Psoas muscle (tissue), 8 donors: ENCODE measurements around the gene STRIP2. TPM values are rescaled to one million over a fixed set of nuclear protein-coding genes. Genes with fewer than 3 reads are reported as not detected.

Source experiments
- ATAC-seq, 4 donors: fragments of 200-7000 bp; cut with Tn5 transposase; one replicate each; pipeline ENCODE4 v1.9.1; 2020; ENCODE audit warnings: moderate library complexity in 3 of 4, mild to moderate bottlenecking in 2 of 4
- DNase-seq, 2 donors: peaks; one replicate each; pipeline ENCODE4 v3.0.0-alpha.2; 2020
- H3K27ac ChIP-seq: fragments of 200-600 bp; one replicate; pipeline ENCODE4 v1.8.0; 2022
- H3K27me3 ChIP-seq, 3 donors: fragments of 200-600 bp in 1 of 3; one replicate each; pipeline versions ENCODE4 v1.6.1 to v1.8.0; 2013 to 2022; ENCODE audit warnings: low read length in 2 of 3, mild to moderate bottlenecking in 2 of 3, moderate library complexity in 1 of 3; ENCODE audit not compliant: insufficient read depth in 3 of 3
- H3K36me3 ChIP-seq, 2 donors: fragments of 200-600 bp in 1 of 2; one replicate each; pipeline versions ENCODE4 v1.6.1 to v1.8.0; 2013 to 2022; ENCODE audit warnings: low read depth in 1 of 2, mild to moderate bottlenecking in 1 of 2, moderate library complexity in 1 of 2; ENCODE audit not compliant: insufficient read depth in 1 of 2
- H3K4me1 ChIP-seq: fragments of 200-600 bp; one replicate; pipeline ENCODE4 v1.8.0; 2022
- H3K4me3 ChIP-seq: fragments of 200-600 bp; one replicate; pipeline ENCODE4 v1.8.0; 2022; ENCODE audit warnings: mild to moderate bottlenecking
- H3K9me3 ChIP-seq: fragments of 200-600 bp; one replicate; pipeline ENCODE4 v1.8.0; 2022
- WGBS, 3 donors: extraction: QIAGEN DNeasy Blood & Tissue Kit; methylation state at CpG; one replicate each; pipeline versions ENCODE4 v1.1.6 to v1.1.7; 2013; 5-methylcytosine and 5-hydroxymethylcytosine counted together
- intact Hi-C, 2 donors: fragments of 100-400 bp; cut with DNase I; formaldehyde crosslinking; loops; one replicate each; pipeline versions ENCODE4 v1.11.0 to v1.14.2; 2022
- polyA plus RNA-seq, 3 donors: library from polyadenylated mRNA; stranded (reverse); fragments of 200-250 nt; gene quantifications; one replicate each; pipeline ENCODE4 v1.2.3, GENCODE V29; 2013
- total RNA-seq, 4 donors: library from RNA; stranded (reverse); fragmentation: NEBNext Ultra II Directional in 2 of 4; extraction: Animal tissue kit (Norgen Biotek cat#: 25700) in 2 of 4; gene quantifications; one replicate each; pipeline versions ENCODE4 v1.2.1 to v1.2.4, GENCODE V29; 2021 to 2023
- TF ChIP-seq, protein P1 (sequence below): fragments of 200-600 bp; IDR thresholded peaks from one replicate; pipeline ENCODE4 v1.8.0; 2022; ENCODE audit warnings: antibody characterized with exemption
- donor health status: healthy with polysubstance abuse.
- donor health status: DM: no; HTN: no; CAD: no; lungs with moderate emphysema.
- donor health status: Bipolar disorder and iron deficiency.
- donor health status: healthy.
- donor health status: DM: yes; HTN: yes; CAD: no.
- donor health status: DM: no; HTN: no; CAD: no.
- donor health status: DM: no; HTN: no; CAD: no.
- donor health status: DM: yes; HTN: yes; CAD: no.

STRIP2 gene
- total and polyA plus RNA-seq, 7 donors, result 14.5 to 94.4 (median 46.6) TPM

- peak overlapping the region; percentile 92 for H3K27ac ChIP-seq
- TF ChIP-seq, protein P1, sequence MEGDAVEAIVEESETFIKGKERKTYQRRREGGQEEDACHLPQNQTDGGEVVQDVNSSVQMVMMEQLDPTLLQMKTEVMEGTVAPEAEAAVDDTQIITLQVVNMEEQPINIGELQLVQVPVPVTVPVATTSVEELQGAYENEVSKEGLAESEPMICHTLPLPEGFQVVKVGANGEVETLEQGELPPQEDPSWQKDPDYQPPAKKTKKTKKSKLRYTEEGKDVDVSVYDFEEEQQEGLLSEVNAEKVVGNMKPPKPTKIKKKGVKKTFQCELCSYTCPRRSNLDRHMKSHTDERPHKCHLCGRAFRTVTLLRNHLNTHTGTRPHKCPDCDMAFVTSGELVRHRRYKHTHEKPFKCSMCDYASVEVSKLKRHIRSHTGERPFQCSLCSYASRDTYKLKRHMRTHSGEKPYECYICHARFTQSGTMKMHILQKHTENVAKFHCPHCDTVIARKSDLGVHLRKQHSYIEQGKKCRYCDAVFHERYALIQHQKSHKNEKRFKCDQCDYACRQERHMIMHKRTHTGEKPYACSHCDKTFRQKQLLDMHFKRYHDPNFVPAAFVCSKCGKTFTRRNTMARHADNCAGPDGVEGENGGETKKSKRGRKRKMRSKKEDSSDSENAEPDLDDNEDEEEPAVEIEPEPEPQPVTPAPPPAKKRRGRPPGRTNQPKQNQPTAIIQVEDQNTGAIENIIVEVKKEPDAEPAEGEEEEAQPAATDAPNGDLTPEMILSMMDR, result no peak
- H3K4me3 ChIP-seq, result peak overlapping the region; percentile 26
- intact Hi-C loops, result no loop called here
- ATAC-seq, result peak; percentile 86 to 92 (median 88)
- peaks cover 0 to 3% of the 10 kb centered on the region in 2 donors for H3K36me3 ChIP-seq
- peaks cover 47% of the 10 kb centered on the region for H3K4me1 ChIP-seq
- no peaks in the 10 kb centered on the region for H3K27me3 ChIP-seq
- 30 to 38% (median 30%) methylated on average over 2 of the region's 2 CpGs for WGBS, 3 donors
- DNase-seq, result no peak
- H3K9me3 ChIP-seq, result no peaks in the 10 kb centered on the region
These were observed 42.6 kb upstream of the STRIP2 start for GRCh38 chr7:129391546-129392171.

- no peak for DNase-seq
- H3K9me3 ChIP-seq, result no peaks in the 10 kb centered on the region
- H3K36me3 ChIP-seq, result peaks cover 0 to 7% of the 10 kb centered on the region in 2 donors
- 98 to 100% (median 100%) methylated on average over 2 of the region's 2 CpGs for WGBS, 3 donors
- H3K27me3 ChIP-seq, result no peaks in the 10 kb centered on the region
- peaks cover 47% of the 10 kb centered on the region for H3K4me1 ChIP-seq
- no peak overlapping the region for H3K4me3 ChIP-seq
- no peak for ATAC-seq
- H3K27ac ChIP-seq, result peak overlapping the region; percentile 92
- TF ChIP-seq, protein P1, result no peak
- intact Hi-C loops, result no loop called here
These were observed 41.0 kb upstream of the STRIP2 start for GRCh38 chr7:129393255-129393654.

DNA sequence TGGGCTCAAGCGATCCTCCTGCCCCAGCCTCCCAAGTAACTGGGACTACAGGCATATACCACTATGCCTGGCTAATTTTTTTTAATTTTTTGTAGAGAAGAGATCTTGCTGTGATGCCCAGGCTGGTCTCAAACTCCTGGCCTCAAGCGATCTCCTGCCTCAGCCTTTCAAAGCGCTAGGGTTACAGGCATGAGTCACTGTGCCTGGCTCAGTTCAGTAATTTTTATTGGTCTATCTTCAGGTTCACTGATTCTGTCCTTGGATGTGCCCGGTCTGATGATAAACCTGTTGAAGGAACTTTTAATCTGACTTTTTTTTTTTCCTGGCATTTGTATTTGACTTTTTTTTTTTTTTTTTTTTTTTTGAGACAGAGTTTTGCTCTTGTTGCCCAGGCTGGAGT, 40.1 kb upstream of the STRIP2 start:
- TF ChIP-seq, protein P1, result no peak
- peaks cover 47% of the 10 kb centered on the region for H3K4me1 ChIP-seq
- no peaks in the 10 kb centered on the region for H3K9me3 ChIP-seq
- H3K27ac ChIP-seq, result peak overlapping the region; percentile 92
- H3K27me3 ChIP-seq, result no peaks in the 10 kb centered on the region
- no peak overlapping the region for H3K4me3 ChIP-seq
- peaks cover 0 to 7% of the 10 kb centered on the region in 2 donors for H3K36me3 ChIP-seq
- DNase-seq, result no peak
- no peak for ATAC-seq
- 92 to 93% (median 93%) methylated on average over 4 of the region's 4 CpGs for WGBS, 3 donors
- intact Hi-C loops, result no loop called here

- TF ChIP-seq, protein P1, result no peak
- DNase-seq (no peak), ATAC-seq (no peak)
- intact Hi-C loops, result loop anchor here in 1 of 2 donors (5.0 kb wide), 1 partner anchor 37 kb away; the partner anchor contains the start of gene STRIP2
- WGBS, 3 donors, result 66 to 73% (median 71%) methylated on average over 4 of the region's 4 CpGs
- Histone ChIP-seq H3K27me3 (no peaks in the 10 kb centered on the region), H3K27ac (peak overlapping the region; percentile 57), H3K4me3 (no peak overlapping the region), H3K9me3 (no peaks in the 10 kb centered on the region), H3K4me1 (peaks cover 40% of the 10 kb centered on the region), H3K36me3 (peaks cover 0 to 3% of the 10 kb centered on the region in 2 donors)
These were observed 39.0 kb upstream of the STRIP2 start for GRCh38 chr7:129394982-129395914.
